Activated T-helper 1 cell treated with anti-CD3 and anti-CD28 coated beads, Interleukin-12 subunit alpha, Interleukin-12 subunit beta, Interleukin-2, Interleukin-4 antibody, amounts not matched to agents 30 ng/mL and 10 ng/mL and 1 ng/mL, durations not matched to agents 14 hours and 24 hours and 36 hours (primary cell): ENCODE results near the gene HOXB9. TPM values are rescaled to one million over a fixed set of nuclear protein-coding genes. Genes with fewer than 3 reads are reported as not detected.

ENCODE experiments used
- DNase-seq: peaks from one replicate; pipeline ENCODE4 v3.0.0; 2021; ENCODE audit warnings: low spot score
- H3K27ac Mint-ChIP-seq: one replicate; pipeline ENCODE4 v1.8.0; 2021; ENCODE audit warnings: mild to moderate bottlenecking, mixed read lengths
- H3K27me3 Mint-ChIP-seq: one replicate; pipeline ENCODE4 v1.8.0; 2022; ENCODE audit warnings: mild to moderate bottlenecking, moderate library complexity, mixed read lengths; ENCODE audit not compliant: insufficient read depth
- H3K36me3 Mint-ChIP-seq: one replicate; pipeline ENCODE4 v1.8.0; 2021; ENCODE audit warnings: low read depth, mixed read lengths
- H3K4me1 Mint-ChIP-seq: one replicate; pipeline ENCODE4 v1.8.0; 2021; ENCODE audit warnings: low read depth, mixed read lengths
- H3K4me3 Mint-ChIP-seq: one replicate; pipeline ENCODE4 v1.8.0; 2021; ENCODE audit warnings: mild to moderate bottlenecking, moderate library complexity, mixed read lengths
- H3K9me3 Mint-ChIP-seq: one replicate; pipeline ENCODE4 v1.8.0; 2021; ENCODE audit warnings: mixed read lengths
- intact Hi-C: fragments of 100-400 bp; cut with micrococcal nuclease; formaldehyde crosslinking; loops from one replicate; pipeline ENCODE4 v1.15.1; 2024
- total RNA-seq: library from RNA; stranded (reverse); gene quantifications from 2 replicates; pipeline ENCODE4 v1.2.3, GENCODE V29; 2022

Gene HOXB9
- total RNA-seq, 1 donor from 2014 or later, result 0.39 TPM

DNA sequence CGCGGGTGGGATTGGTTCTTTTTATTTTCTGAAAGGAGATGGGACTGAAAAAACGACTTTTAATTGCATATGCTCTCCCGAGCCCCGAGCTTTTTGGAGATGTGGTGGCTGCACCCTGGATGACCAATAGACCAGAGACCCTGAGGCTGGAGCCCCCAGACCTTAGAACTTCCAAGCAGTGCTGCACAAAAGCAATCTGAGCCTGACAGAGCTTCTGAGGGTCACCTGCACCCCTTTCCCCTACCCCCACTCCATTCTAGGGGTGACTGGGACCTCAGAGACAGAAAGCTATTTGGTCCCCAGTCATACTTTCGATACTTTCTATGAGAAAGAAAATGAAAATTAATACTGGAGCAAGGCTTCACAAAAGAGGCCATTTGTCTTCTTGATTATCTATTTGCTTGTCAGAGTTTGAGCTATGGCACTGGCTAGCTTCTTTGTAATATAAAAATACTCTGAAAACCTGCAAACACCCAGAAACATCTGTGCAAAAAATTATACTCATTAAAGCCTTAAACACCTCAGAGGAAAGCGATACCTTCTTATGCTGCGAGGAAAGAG is 51.6 kb downstream of the HOXB9 start:
- DNase-seq, result no peak
- intact Hi-C loops, result no loop called here
- Mint-ChIP-seq H3K9me3 (no peaks in the 10 kb centered on the region), H3K27me3 (peaks cover 13% of the 10 kb centered on the region), H3K4me1 (peaks cover 41% of the 10 kb centered on the region), H3K4me3 (no peak overlapping the region), H3K27ac (no peak overlapping the region), H3K36me3 (peaks cover 13% of the 10 kb centered on the region)

DNA sequence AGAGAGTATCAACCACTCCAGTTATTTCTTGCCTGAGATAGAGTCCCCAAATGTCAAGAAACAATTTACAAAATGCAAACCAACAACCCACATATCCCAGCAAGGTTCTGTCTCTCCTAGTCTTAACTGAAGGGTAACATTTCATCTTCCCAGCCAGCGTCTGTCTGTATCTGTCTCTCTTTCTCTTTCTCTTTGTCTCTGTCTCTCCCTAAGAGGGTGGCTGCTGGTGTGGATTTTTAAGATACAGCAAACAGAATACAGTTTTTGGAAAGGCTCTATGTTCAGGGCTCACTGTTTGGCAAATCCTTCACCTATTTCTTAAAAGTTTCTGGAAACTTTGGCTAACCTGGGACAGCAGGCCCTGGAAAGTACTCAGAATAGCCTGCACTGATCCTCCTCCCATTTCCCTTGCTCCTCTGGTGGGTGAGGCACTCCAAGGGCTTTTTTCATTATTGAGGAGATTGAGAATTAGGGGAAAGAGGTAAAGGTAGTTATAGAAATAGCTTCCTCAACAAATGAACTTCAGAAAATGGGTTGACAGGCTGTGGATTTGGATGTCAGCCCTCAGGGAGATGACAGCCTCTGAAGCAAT is 54.2 kb downstream of the HOXB9 start:
- Mint-ChIP-seq H3K27ac (no peak overlapping the region), H3K9me3 (no peaks in the 10 kb centered on the region), H3K36me3 (peaks cover 26% of the 10 kb centered on the region), H3K4me3 (no peak overlapping the region), H3K4me1 (peaks cover 29% of the 10 kb centered on the region), H3K27me3 (peaks cover 17% of the 10 kb centered on the region)
- DNase-seq, result no peak
- intact Hi-C loops, result no loop called here

Other genes with a start within 250 kb of the HOXB9 start
- 48.7 and 51.9 TPM in 2 replicates for gene SKAP1, start 196.1 kb downstream of the HOXB9 start, total RNA-seq
- gene HOXB1, start 95.3 kb downstream of the HOXB9 start, total RNA-seq, result not detected in 2 replicates
- gene HOXB2, start 81.2 kb downstream of the HOXB9 start, total RNA-seq, result 32.5 and 32.8 TPM in 2 replicates
- gene HOXB4, start 48.0 kb downstream of the HOXB9 start, total RNA-seq, result 3.8 and 4.2 TPM in 2 replicates
- 2.5 and 2.8 TPM in 2 replicates for gene HOXB3, start 36.1 kb downstream of the HOXB9 start, total RNA-seq
- 0.10 TPM in 1 of 2 replicates, not detected in the other for gene HOXB5, start 32.6 kb downstream of the HOXB9 start, total RNA-seq
- gene HOXB6, start 21.4 kb downstream of the HOXB9 start, total RNA-seq, result 0.71 and 0.99 TPM in 2 replicates
- gene HOXB7, start 15.3 kb downstream of the HOXB9 start, total RNA-seq, result 0.49 and 0.51 TPM in 2 replicates
- not detected in 2 replicates for gene HOXB8, start 11.1 kb downstream of the HOXB9 start, total RNA-seq
- gene PRAC1, start 96.2 kb upstream of the HOXB9 start, total RNA-seq, result not detected in 2 replicates
- gene PRAC2, start 96.8 kb upstream of the HOXB9 start, total RNA-seq, result not detected in 2 replicates
- gene HOXB13, start 102.4 kb upstream of the HOXB9 start, total RNA-seq, result not detected in 2 replicates
- gene TTLL6, start 190.9 kb upstream of the HOXB9 start, total RNA-seq, result not detected in 2 replicates
- gene CALCOCO2, start 204.7 kb upstream of the HOXB9 start, total RNA-seq, result 50.3 and 57.9 TPM in 2 replicates